Cortex of kidney (tissue), 1 donor: ENCODE data around the gene CYP19A1.

ENCODE experiments used
- DNase-seq: peaks from one replicate; lab custom pipeline; 2025; lab: John Stamatoyannopoulos, UW

Gene CYP19A1

DNA sequence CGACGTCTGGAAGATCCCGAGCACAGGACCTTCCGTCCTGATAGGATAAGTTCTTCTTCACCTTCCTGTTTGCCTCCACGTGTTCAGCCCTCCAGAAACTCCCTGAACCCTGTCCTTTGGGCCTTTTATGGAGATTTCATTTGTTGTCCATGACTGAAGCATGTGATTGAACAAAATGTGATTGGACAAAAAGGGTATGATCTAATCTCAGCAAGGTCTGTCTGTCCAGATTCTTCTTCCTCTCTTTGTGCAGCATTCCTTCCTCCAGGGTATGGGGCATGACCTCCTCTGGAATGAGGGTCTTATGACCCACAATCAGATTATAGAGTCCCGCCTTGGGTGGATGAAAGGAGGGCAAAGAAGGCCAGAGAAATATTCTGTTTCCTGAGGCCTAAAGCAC, at the start of gene CYP19A1:
Gene CYP19A1, minus strand, starts transcription at position 101 of the 400 bp plus-strand sequence. CDS start 95,684 bp downstream, outside the sequence.
- DNase-seq = no peak

DNA sequence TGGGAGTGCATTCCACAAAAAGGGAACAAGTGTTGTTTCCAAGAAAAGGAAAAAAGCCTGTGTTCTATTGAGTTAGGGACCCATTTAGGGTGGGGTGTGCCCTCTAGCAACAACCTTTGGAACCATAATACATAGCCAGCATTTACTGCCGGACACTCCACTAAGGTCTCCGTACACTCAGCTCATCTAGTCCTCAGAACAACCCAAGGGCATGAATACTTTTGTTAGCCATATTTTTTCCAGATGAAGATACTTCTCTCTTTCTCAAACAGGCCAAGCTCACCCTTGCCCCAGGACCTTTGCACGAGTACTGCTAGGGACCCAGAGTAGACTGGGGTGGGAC, 49.3 kb upstream of the CYP19A1 start:
- DNase-seq = no peak

DNA sequence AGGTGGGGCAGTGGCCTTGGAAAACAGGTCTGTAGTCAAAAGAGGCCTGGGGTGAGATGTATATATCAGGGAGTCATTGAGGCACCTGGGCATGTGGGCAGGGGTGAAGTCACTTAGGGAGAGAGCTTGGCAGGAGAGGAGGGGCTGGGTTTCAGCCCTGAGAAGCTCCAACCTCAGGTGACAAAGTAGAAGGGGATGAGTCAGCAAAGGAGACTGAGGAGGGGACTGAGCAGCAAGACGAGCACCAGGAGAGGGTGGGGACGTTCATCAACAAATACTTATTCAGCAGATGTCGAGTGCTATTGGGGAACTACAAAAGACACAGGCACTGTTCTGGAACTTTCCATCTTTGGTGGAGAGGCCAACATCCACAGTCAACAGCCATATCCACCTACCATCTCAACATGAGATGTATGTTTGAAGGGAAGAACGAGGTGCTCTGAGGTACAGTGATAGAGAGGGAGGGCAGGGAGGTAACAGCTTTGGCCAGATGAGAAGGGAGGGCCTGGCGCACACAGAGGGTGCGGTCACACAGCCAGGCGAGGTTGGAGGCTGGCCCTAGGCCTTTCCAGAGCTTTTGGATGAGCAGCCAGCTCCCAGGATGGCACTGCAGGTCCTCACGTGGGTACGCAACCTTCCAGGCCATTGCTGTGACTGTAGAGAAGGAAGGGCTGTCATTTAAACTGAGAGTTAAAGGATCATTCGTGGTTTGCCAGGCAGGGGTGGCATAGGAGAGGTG, 48.7 kb upstream of the CYP19A1 start:
- DNase-seq = no peak

DNA sequence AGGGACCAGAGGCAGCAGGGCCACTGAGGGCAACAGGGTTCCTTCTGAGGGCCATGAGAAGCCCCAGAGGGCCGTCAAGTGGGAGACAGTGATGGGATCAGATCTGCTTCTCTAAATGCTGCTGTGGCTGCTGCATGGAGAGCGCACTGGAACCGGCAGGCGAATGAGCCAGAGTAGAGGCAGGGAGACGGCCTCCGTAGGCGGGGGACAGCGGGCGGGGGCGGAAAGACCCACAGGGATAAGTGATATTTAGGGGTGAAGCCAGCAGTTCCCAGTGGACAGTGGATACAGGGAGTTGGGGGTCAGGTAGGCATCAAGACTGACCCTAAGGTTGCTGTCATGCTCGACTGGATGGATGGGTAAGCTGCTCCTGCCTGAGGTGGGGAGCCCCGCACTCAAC, 48.1 kb upstream of the CYP19A1 start:
- DNase-seq = no peak

DNA sequence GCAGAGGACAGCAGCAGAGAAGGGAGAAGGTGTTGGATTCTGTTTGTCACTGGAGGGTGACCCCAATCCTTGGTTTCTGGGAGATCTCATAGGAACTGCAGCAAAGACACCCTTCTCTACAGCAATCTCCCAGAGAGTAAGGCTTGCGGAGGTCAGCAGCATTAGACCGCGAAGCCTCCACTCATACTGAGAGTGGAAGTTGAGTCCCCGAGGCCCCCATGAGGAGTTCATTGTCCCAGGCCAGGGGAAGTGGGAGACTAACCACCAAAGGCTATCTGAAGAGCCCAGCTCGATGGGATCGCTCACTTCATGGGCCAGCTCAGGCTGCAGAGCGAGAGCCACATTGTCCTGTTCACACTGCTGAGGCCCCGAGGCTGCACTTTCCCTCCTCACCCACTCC, 47.6 kb upstream of the CYP19A1 start:
- no peak for DNase-seq

DNA sequence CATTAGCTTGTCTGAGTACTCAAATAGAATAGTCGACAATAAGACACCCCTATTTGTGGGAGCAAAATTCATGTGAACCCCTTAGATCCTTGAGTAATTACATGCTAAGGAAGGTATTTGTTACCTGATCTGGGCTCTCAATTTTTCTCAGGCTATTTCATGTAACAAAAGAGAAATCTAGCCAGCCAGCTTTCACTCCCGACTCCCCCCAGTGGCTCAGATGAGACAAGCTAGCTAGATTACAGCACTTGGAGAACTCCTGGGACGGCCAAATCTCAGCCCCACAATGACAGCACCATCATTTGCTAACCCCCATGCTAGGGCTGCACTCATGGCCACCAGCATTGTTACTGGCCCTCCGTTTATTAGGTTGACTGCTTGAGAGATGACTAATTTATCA, 44.4 kb upstream of the CYP19A1 start:
- DNase-seq = no peak

DNA sequence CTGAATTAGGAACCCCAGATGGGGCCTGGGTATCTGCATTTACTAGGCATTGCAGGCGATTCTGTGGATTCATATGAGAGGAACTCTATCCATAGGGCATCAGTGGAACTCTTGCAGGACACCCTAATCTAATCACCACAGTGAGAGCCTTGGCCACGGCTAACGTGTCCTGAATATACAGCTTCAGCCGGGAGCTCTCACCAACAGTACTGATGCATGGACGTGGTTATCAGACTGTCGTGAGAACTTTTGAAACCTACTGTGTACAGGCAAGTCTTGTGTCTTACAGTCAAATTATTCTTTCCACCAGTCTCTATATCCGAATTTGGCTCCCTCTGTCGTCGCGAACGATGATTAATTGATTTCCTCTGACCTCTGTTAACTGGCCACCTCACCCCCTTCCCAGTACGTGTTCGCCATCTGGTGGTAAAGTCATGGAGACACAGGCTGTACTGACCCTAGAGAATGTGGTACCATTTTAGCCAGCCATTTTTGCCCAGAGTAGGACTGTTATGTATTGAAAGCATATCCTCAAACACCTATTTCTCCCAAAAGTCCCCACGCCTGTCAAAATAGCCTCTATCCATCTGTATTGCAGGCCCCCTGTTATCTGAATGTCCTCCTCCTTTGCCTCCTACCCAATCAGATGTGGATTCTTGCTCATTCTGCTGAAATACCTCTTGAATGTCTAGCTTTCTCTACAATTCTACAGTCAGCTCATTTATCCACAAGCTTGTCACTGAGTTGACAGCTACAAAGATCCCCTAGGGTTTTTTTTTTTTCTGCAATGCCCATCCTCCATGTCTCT, 42.8 kb upstream of the CYP19A1 start:
- DNase-seq = no peak

DNA sequence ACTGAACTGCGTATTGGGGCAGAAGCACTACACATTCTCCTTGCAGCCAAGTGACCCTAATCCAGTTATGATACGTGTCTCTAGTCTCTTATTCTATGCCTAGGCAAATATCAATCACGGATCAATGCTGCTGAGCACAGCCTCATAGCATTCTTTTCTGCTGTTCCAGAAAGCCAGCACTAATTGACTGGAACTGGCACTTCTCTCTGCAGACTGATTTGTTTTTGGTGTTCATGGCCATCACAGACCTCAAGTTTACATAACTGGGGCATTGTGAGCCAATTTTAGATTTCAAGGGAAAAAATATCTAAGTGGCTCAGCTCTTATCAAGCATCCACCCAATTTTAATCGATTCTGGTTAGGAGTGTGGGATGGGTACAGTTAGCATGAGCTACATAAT, 41.0 kb upstream of the CYP19A1 start:
- no peak for DNase-seq

DNA sequence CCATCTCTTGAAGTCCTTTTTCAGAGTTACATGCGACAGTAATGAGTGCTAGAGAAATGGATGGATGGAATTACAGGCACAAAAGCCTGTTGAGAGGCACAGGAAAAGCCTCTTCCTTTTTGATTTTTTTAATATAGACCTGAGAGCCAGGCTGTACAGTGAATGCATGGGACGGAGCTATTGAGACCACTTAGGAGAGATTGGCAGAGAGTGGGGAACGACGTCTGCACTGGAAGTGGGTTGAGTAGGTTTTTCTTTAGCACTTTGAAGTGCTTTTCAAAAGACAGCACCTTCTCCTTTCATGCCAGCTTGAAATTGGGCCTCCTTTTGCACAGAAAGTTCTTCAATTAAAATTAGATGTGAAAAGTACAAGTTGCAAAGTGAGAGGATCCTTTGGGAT, 40.0 kb upstream of the CYP19A1 start:
- no peak for DNase-seq

DNA sequence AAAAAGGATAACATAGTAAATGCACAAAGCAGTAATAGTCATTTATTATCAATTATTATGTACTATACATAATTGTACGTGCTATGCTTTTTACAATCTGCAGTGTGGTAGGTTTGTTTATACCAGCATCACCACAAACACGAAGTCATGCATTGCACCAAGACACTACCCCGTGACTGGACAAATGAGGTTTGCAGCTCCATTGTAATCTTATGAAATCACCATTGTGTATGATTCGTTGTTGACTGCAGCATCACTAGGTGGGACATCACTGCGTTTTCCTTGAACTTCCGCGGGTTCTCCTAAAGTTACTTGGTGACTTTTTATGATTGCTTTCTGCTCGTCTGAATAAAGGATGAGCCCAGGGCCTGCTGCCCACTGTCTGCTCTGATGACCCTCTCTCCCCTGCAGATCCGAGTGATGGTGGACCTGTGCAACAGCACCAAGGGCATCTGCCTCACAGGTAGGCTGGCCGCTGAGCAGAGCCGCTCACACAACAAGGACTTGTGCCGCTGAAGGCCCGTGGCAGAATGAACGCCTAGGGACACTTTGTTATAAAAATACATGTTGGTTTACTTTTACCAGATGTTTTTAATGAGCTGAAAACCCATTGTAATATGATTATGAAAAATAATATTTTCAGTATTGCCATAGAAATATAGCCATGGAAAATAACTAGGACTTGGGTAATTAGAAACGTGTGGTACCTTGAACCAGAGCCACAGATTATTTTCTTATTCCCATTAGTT, 38.8 kb upstream of the CYP19A1 start:
- DNase-seq = no peak

DNA sequence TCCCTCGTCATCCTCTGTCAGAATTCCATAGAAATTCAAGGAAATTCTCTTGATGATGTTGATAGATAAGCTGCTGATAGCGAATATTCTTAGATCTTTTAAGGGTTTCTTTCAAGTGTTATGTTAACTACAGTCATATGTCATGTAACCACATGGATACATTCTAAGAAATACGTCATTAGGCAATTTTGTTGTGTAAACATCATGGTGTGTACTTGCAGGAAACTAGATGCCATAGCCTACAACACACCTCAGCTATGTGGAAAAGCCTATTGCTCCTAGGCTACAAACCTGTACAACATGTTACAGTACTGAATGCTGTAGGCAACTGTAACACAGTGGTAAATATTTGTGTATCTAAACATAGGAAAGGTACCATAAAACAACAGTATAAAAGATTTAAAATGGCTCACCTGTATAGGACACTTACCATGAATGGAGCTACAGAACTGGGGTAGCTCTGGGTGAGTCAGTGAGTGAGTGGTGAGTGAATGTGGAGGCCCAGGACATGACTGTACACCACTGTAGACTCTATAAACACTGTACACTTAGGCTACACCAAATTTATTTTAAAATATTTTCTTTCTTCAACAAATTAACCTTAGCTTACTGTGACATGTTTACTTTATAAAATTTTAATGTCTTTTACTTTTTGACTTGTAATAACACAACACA, 37.7 kb upstream of the CYP19A1 start:
- DNase-seq = no peak

DNA sequence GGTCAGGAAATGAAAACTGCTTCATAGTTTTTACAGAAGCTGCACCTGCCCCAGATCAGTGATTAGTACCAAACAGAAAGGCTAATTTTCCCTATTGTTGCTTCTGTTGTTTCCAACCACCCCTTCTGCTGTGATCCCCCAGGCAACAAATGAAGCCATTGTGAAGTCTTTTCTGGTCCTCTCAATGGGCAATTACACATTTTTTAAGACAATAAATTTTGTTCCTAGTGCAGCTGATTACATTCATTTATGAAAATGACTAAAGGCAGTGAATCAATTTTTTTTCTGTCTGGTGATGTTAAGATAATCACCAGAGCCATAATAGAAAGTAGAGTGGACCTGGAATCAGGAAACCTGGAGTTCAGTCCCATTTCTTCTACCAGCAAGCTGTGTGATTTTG, 35.7 kb upstream of the CYP19A1 start:
- no peak for DNase-seq

DNA sequence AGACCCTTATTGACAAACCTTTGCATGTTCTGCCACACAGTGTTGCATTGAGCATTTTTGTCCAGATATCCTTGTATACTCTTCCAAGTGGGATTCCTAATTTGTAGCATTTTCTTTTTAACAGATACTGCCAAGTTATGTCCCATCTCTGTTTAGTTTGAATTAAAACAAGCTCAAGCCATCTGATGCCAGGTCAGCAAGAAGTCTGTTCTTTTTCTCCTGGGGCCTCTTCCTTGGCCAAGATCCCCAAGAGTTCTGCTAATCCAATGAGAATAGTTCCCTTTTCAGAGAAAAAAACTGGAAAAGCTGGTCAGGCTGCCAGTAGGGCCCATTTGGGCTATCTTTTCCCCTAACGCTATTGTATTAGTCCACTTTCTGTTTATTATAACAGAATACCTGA, 32.9 kb upstream of the CYP19A1 start:
- no peak for DNase-seq

DNA sequence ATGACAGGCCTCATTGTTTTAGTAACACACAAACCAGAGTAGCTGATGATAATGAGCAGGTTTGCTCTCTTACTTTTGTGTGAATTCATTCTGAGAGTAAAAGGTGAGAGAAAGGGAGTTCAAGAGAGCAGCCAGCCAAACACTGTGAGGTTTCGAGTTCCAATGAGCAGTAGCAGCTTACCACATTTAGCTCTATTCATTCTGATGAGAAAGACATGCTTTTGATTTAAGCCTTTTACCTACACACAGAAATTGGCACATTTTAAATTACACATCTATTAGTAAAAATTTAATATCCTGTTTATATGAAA, 31.0 kb upstream of the CYP19A1 start:
- DNase-seq = no peak

DNA sequence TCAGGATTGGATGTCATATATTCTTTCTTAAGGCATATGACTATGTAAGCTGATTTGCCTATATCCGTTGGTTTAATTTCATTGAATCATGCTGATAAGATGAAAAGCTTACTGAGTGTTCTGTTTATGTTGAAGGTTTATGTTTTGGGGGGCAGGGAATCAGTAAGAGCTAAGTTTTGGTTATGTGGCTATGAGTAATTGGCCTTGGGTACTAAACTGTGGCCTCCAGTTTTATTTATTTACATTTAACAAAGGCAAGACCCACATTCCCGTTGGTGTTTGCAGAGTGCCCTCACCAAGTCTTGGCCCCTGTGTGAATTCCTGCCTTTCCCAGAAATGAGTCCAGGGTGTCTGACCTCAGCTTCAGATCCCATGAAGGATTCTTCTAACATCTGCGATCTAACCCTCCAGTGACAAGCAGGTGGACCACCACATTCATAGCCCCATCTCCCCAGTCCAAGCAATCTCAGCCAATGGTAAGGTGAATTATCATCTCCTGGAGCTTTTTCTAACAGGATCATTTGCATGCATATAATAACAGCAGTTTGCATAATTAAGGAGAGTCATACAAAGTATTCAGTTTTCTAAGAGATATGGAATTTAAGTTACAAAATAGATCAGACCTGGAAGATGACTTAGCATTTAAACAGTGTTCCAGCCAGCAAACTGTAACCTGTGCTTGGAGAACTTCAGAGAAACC, 30.5 kb upstream of the CYP19A1 start:
- no peak for DNase-seq

DNA sequence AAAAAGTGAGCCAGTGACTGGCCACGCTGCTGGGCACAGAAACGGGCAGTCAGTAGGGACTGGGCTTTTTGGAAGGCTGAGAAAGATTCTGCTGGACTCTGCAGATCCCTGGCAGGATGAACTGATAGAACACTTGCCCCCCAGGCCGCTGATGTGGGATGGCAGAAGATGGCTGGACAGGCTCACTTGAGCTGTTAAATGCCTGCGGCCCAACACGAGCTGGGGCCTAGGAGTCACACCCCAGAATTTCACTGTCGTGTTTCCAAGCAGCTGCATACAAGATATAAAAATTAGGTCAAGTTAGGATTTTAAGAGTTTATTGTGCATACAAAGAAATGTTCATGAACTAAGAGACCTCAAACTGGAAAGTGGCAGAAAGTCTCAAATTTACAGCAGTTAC, 29.9 kb upstream of the CYP19A1 start:
- no peak for DNase-seq

DNA sequence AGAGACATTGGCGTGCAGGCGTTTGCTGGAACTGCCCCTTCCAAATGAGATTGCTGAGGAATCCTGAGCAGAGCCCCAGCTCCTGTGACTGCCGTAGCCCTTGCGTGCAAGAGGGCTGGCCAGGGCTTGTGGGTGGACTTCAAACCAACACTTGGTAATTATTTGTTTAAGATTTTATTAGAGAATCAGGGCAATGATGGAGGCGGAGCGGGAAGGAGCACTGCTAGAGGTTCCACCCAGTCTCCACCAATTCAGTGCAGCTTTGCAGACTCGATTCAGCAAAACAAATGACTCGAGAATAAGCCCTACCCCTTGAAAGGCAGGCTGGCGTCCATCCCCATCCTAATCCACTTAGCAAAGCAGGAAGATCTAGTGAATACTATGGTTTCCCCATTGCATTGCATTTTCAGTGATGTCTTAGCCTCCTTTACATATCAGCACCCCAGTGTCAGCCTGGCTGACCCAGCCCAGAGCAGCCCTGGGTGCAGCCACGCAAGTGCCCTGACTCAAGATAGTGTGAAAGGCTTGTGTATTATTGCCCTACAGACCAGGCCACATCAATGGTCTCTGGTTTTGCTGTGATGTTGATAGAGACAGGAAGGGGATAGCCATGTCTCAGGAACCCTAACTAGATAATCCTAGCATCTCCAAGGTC, 29.1 kb upstream of the CYP19A1 start:
- DNase-seq = no peak

DNA sequence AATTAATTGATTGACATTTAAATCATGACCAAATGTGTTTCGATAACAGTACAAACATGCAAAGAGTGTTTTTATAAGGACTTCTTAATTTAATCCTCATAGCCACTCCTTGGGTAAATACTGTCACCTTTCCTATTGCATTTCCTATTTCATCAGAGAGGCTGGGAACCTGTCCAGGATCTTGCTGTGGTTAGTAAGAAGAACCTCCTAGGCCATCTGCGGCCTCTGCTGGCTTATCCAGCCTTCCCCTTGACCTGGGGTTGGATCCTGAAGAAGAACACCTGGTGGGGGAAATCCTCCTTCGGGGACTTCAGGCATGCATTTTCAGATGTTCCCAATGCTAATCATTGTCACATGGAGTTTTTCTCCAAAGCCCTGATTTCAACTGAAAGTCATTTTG, 28.5 kb upstream of the CYP19A1 start:
- no peak for DNase-seq

DNA sequence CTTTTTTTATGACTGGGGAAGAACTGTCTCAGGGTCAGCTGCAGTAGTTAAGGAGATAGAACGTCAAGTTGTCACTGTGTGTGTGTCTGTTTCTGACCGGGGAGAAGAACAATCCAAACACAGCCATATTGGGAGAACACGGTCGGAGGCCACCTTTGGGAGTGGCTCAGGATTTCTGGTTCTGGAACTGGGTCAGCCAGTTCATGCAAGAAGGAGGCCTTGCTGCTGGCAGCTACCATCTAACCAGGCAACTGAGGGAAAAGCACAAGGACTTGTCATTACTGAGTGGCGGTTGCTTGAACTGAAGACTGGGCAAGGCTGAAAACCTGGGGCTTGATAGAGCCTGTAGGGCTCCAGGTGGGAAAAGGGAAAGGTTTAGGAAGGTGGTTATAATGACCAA, 27.7 kb upstream of the CYP19A1 start:
- DNase-seq = no peak

DNA sequence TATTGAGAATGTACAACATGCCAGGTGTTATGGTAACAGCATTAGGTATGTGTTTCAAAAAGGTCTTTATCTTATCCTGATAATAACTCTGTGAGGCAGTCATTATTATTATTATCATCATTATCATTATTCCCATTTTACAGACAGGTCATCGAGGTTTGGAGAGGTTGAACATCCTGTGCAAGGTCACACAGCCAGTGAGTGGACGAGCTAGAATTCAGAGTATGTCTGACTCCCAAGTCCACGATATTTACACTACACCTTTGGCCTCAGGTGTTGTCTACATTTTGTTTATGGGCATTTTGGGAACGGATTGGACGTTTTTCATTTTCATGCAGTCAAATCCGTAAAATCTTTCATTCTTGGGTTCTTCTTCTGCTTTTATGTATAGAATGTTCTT, 27.0 kb upstream of the CYP19A1 start:
- DNase-seq = no peak

DNA sequence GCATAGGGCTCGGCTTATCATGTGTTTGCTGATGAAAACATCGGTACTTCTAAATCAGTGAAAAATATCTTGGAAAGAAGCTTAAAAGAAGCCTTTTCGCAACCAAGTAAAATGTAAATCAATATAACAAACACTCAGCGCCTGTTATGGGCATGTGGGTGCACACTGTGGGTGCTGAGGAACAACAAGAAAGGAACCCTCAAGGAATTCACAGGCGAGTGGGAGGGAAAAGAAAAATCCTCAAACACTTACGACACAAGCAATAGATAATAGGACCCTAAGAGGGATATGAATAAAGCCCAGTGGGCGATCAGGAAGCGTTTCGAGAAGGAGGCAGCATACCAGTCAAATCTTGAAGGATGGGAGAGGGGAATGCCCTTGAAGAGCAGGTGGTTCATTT, 25.0 kb upstream of the CYP19A1 start:
- no peak for DNase-seq
